ENCODE measurements around the gene NAALADL1.

The NAALADL1 gene

DNA sequence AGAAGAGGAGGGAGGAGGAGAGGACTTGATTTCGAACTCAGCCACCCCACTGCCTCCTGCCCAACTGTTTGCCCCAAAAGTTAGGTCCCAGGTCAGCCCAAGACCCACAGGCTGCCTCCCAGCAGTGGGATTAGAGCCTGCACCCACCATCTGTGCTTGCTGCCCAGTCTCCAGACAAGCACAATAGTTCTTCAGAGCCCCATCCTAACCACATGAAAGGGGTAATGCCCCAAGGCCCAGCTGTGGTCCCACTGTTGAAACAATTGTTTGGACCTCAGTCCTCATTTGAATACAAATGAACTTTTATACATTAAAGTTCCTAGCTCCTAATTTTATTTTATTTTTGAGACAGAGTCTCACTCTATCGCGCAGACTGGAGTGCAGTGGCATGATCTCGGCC is 32.3 kb upstream of the NAALADL1 start:
- Histone ChIP-seq H3K9me3 (ENCODE audit: control insufficient read depth, insufficient read depth, low read depth, low read length) (no peaks in the 10 kb centered on the region), H3K4me3 (ENCODE audit: low read depth, low read length) (no peak overlapping the region), H3K27ac (ENCODE audit: extremely low read depth, low read depth, low read length) (no peak overlapping the region), H3K36me3 (ENCODE audit: control insufficient read depth in 2 of 2, insufficient read depth in 1 of 2, low read length in 2 of 2) (peaks cover 0 to 42% of the 10 kb centered on the region in 2 experiments; a peak in 1 of 3 replicates), H3K4me1 (ENCODE audit: control insufficient read depth, insufficient read depth, low read length) (no peaks in the 10 kb centered on the region)
- ChIA-PET POLR2A (interaction anchor here (1.0 to 1.2 kb wide), 2 partner anchors 20 to 312 kb away, joined by 3 read pairs; partner anchors contain the start of gene SF1), CTCF (interaction anchor here (0.5 to 1.1 kb wide), 3 partner anchors 8 to 20 kb away, joined by 3 to 5 read pairs (median 3); no protein-coding TSS in a partner anchor)
- no peak for TF ChIP-seq ZNF174 (tag by site-specific recombination; IDR thresholded peaks at IDR 0.05)
- TF ChIP-seq, protein P1, sequence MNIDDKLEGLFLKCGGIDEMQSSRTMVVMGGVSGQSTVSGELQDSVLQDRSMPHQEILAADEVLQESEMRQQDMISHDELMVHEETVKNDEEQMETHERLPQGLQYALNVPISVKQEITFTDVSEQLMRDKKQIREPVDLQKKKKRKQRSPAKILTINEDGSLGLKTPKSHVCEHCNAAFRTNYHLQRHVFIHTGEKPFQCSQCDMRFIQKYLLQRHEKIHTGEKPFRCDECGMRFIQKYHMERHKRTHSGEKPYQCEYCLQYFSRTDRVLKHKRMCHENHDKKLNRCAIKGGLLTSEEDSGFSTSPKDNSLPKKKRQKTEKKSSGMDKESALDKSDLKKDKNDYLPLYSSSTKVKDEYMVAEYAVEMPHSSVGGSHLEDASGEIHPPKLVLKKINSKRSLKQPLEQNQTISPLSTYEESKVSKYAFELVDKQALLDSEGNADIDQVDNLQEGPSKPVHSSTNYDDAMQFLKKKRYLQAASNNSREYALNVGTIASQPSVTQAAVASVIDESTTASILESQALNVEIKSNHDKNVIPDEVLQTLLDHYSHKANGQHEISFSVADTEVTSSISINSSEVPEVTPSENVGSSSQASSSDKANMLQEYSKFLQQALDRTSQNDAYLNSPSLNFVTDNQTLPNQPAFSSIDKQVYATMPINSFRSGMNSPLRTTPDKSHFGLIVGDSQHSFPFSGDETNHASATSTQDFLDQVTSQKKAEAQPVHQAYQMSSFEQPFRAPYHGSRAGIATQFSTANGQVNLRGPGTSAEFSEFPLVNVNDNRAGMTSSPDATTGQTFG (tag by site-specific recombination; IDR thresholded peaks at IDR 0.05; ENCODE audit: borderline replicate concordance) = no peak
- TF ChIP-seq ZNF654 (tag by site-specific recombination; IDR thresholded peaks at IDR 0.05; ENCODE audit: low read depth) = no peak
- TF ChIP-seq SCRT2 (tag by site-specific recombination; IDR thresholded peaks at IDR 0.05) = no peak
- no peak for TF ChIP-seq ZNF169 (tag by site-specific recombination; IDR thresholded peaks at IDR 0.05)
- TF ChIP-seq RBAK (tag by site-specific recombination; IDR thresholded peaks at IDR 0.05) = no peak
- TF ChIP-seq BCL11B (tag by site-specific recombination; IDR thresholded peaks at IDR 0.05; ENCODE audit: low read depth) = no peak

DNA sequence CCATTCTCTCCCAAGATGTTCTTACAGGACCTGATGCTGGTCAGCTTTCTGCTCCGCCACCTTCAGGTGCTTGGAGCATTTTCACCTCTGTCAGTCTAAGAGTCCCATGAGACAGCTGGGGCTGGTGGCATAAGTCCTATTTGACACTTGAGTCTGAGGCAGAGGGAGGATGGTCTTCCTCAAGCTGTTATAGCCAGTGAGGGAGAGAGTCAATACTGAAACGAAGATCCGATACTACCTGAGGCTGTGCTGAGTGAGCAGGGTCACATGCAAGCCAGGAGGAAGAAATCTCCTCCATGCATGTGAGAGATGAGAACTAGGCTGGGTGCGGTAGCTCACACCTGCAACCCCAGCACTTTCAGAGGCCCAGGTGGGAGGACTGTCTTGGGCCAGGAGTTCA is 31.3 kb upstream of the NAALADL1 start:
- no peaks in the 10 kb centered on the region for H3K9me3 ChIP-seq (ENCODE audit: control insufficient read depth, insufficient read depth, low read depth, low read length)
- no peaks in the 10 kb centered on the region for H3K4me1 ChIP-seq (ENCODE audit: control insufficient read depth, insufficient read depth, low read length)
- H3K36me3 ChIP-seq (ENCODE audit: control insufficient read depth in 2 of 2, insufficient read depth in 1 of 2, low read length in 2 of 2) = peaks cover 0 to 49% of the 10 kb centered on the region in 2 experiments; a peak in 1 of 3 replicates
- TF ChIP-seq SP3 (tag by site-specific recombination; IDR thresholded peaks at IDR 0.05) (no peak), ZNF596 (tag by site-specific recombination; IDR thresholded peaks at IDR 0.05) (no peak), BCL11B (tag by site-specific recombination; IDR thresholded peaks at IDR 0.05; ENCODE audit: low read depth) (no peak), ZNF121 (tag by site-specific recombination; IDR thresholded peaks at IDR 0.05) (no peak)
- no peak overlapping the region for H3K4me3 ChIP-seq (ENCODE audit: low read depth, low read length)
- POLR2A ChIA-PET = interaction anchor here (1.0 to 1.2 kb wide), 2 partner anchors 21 to 32 kb away, joined by 3 read pairs; partner anchors contain the start of genes FAU and MRPL49
- CTCF ChIA-PET = no interaction called here
- no peak overlapping the region for H3K27ac ChIP-seq (ENCODE audit: extremely low read depth, low read depth, low read length)

DNA sequence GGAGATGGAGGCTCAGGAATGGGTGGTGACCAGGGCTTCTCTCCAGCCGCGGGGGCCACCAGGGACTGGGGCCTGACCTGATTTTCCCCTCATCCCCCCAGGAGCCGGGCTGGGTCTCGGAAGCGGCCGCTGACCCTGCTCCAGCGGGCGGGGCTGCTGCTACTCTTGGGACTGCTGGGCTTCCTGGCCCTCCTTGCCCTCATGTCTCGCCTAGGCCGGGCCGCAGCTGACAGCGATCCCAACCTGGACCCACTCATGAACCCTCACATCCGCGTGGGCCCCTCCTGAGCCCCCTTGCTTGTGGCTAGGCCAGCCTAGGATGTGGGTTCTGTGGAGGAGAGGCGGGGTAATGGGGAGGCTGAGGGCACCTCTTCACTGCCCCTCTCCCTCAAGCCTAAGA is 29.5 kb upstream of the NAALADL1 start:
- POLR2A ChIA-PET = no interaction called here
- H3K36me3 ChIP-seq (ENCODE audit: control insufficient read depth in 2 of 2, insufficient read depth in 1 of 2, low read length in 2 of 2) = peaks cover 0 to 51% of the 10 kb centered on the region in 2 experiments; a peak in 1 of 3 replicates
- CTCF ChIA-PET = interaction anchor here (0.6 kb wide), 1 partner anchor 16 kb away, joined by 3 read pairs; no protein-coding TSS in a partner anchor
- peaks cover 2% of the 10 kb centered on the region; the same call in 1 of the 2 replicates for H3K4me1 ChIP-seq (ENCODE audit: control insufficient read depth, insufficient read depth, low read length)
- no peak overlapping the region for H3K4me3 ChIP-seq (ENCODE audit: low read depth, low read length)
- H3K27ac ChIP-seq (ENCODE audit: extremely low read depth, low read depth, low read length) = no peak overlapping the region
- TF ChIP-seq ZNF791 (tag by site-specific recombination; IDR thresholded peaks at IDR 0.05) (no peak), BCL11B (tag by site-specific recombination; IDR thresholded peaks at IDR 0.05; ENCODE audit: low read depth) (no peak)
- no peaks in the 10 kb centered on the region for H3K9me3 ChIP-seq (ENCODE audit: control insufficient read depth, insufficient read depth, low read depth, low read length)

DNA sequence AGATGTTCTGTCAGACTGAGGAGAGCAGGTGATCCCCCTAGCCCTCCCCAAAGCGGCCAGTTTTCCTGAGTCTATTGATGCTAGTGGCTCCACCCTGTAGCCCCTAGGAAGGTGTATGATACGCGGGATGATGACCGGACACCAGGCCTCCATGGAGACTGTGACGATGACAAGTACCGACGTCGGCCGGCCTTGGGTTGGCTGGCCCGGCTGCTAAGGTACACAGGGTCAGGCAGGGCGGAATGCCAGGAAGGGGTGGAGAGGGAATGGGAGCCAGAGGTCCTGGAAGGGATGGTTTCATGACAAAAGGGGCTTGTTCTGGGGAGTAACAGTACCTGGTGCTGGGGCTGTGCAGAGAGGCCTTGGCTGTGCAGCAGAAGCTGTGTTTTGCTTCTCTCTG is 28.9 kb upstream of the NAALADL1 start:
- ChIA-PET CTCF (interaction anchor here (0.6 kb wide), 1 partner anchor 15 kb away, joined by 3 read pairs; no protein-coding TSS in a partner anchor), POLR2A (interaction anchor here (0.9 kb wide), 1 partner anchor 15 kb away, joined by 4 read pairs; no protein-coding TSS in a partner anchor)

More for the DNA sequence above, 28.9 kb upstream of the NAALADL1 start:
- peaks cover 0 to 56% of the 10 kb centered on the region in 2 experiments; a peak in 1 of 3 replicates for H3K36me3 ChIP-seq (ENCODE audit: control insufficient read depth in 2 of 2, insufficient read depth in 1 of 2, low read length in 2 of 2)
- no peaks in the 10 kb centered on the region for H3K9me3 ChIP-seq (ENCODE audit: control insufficient read depth, insufficient read depth, low read depth, low read length)
- H3K4me1 ChIP-seq (ENCODE audit: control insufficient read depth, insufficient read depth, low read length) = peaks cover 3% of the 10 kb centered on the region; the same call in 1 of the 2 replicates
- no peak overlapping the region for H3K27ac ChIP-seq (ENCODE audit: extremely low read depth, low read depth, low read length)
- no peak overlapping the region for H3K4me3 ChIP-seq (ENCODE audit: low read depth, low read length)
- TF ChIP-seq, protein P2, sequence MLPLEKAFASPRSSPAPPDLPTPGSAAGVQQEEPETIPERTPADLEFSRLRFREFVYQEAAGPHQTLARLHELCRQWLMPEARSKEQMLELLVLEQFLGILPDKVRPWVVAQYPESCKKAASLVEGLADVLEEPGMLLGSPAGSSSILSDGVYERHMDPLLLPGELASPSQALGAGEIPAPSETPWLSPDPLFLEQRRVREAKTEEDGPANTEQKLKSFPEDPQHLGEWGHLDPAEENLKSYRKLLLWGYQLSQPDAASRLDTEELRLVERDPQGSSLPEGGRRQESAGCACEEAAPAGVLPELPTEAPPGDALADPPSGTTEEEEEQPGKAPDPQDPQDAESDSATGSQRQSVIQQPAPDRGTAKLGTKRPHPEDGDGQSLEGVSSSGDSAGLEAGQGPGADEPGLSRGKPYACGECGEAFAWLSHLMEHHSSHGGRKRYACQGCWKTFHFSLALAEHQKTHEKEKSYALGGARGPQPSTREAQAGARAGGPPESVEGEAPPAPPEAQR (tag by site-specific recombination; IDR thresholded peaks at IDR 0.05) = no peak
- TF ChIP-seq ZNF24 (tag by site-specific recombination; IDR thresholded peaks at IDR 0.05) (no peak), ZNF175 (tag by site-specific recombination; IDR thresholded peaks at IDR 0.05) (no peak), ZNF239 (tag by site-specific recombination; IDR thresholded peaks at IDR 0.05) (no peak), ZNF266 (tag by site-specific recombination; IDR thresholded peaks at IDR 0.05; ENCODE audit: low read depth) (no peak), ZNF785 (tag by site-specific recombination; IDR thresholded peaks at IDR 0.05) (no peak), ZNF341 (tag by site-specific recombination; IDR thresholded peaks at IDR 0.05; ENCODE audit: low read depth) (no peak), ZNF585B (tag by site-specific recombination; IDR thresholded peaks at IDR 0.05) (no peak)

Data from HEK293 (cell line).